ENCODE data around the gene SNAP25. TPM values are rescaled to one million over a fixed set of nuclear protein-coding genes. Genes with fewer than 3 reads are reported as not detected.

Gene SNAP25
- total RNA-seq, 1 experiment from 2014 or later, result not detected

GRCh38 chr20:10324198-10324847 is 105.7 kb downstream of the SNAP25 start:
- no peak for TF ChIP-seq EZH2 (IDR thresholded peaks at IDR 0.05; ENCODE audit: low read depth)
- TF ChIP-seq, protein P1, sequence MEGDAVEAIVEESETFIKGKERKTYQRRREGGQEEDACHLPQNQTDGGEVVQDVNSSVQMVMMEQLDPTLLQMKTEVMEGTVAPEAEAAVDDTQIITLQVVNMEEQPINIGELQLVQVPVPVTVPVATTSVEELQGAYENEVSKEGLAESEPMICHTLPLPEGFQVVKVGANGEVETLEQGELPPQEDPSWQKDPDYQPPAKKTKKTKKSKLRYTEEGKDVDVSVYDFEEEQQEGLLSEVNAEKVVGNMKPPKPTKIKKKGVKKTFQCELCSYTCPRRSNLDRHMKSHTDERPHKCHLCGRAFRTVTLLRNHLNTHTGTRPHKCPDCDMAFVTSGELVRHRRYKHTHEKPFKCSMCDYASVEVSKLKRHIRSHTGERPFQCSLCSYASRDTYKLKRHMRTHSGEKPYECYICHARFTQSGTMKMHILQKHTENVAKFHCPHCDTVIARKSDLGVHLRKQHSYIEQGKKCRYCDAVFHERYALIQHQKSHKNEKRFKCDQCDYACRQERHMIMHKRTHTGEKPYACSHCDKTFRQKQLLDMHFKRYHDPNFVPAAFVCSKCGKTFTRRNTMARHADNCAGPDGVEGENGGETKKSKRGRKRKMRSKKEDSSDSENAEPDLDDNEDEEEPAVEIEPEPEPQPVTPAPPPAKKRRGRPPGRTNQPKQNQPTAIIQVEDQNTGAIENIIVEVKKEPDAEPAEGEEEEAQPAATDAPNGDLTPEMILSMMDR (conservative IDR thresholded peaks at IDR 0.05), result no peak
- POLR2A ChIA-PET (ENCODE audit: unreplicated experiment), result no interaction called here
- BruUV-seq (replicated peaks), result no TSS peak

DNA sequence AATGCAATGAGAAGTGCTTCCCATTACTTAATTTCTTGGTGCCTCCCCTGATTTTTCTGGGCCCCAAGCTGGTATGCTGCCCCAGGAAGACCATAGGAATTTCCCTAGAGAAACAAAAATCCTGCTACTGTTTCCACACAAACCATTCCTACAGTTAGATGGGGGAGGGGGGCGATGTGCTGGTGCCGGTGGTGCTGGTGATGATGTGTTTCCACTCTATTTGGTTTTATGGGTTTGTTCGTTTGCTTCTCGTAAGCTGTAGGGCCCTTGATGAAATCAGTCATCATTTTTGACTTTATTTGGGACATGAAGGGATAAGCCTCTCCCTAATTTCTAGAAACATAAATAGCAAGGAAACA is 110.2 kb downstream of the SNAP25 start:
- no peaks in the 10 kb centered on the region; the same call in 1 of the 2 replicates for H3K9me2 ChIP-seq (ENCODE audit: insufficient read depth)
- no peaks in the 10 kb centered on the region for H3K9me3 ChIP-seq (ENCODE audit: insufficient read depth, low read depth)
- H3K4me2 ChIP-seq, result no peak overlapping the region
- ChIA-PET CTCF (no interaction called here), POLR2A (ENCODE audit: unreplicated experiment) (no interaction called here)
- no TSS peak for BruUV-seq (replicated peaks)
- no peak for TF ChIP-seq EZH2 (IDR thresholded peaks at IDR 0.05; ENCODE audit: low read depth)
- TF ChIP-seq, protein P1 (conservative IDR thresholded peaks at IDR 0.05), result no peak
- no peaks in the 10 kb centered on the region for H3F3A ChIP-seq (ENCODE audit: insufficient read depth, low read depth)
- H3K27ac ChIP-seq, result no peak overlapping the region
- H4K20me1 ChIP-seq (ENCODE audit: insufficient read depth), result no peaks in the 10 kb centered on the region
- intact Hi-C loops (cut with micrococcal nuclease; ENCODE audit: unreplicated experiment), result no loop called here
- no peaks in the 10 kb centered on the region for H3K36me3 ChIP-seq (ENCODE audit: low read depth)
- H3K79me2 ChIP-seq (ENCODE audit: low read depth), result no peaks in the 10 kb centered on the region
- no peak overlapping the region for H2AFZ ChIP-seq
- no peak overlapping the region for H3K4me3 ChIP-seq
- H3K4me1 ChIP-seq (replicated peaks; ENCODE audit: insufficient read depth), result no peaks in the 10 kb centered on the region
- no peak for DNase-seq
- H3K27me3 ChIP-seq (ENCODE audit: insufficient read depth, low read depth), result no peaks in the 10 kb centered on the region

More at GRCh38 chr20:10324198-10324847, 105.7 kb downstream of the SNAP25 start:
- Histone ChIP-seq H3K4me1 (replicated peaks; ENCODE audit: insufficient read depth) (peaks cover 25% of the 10 kb centered on the region), H4K20me1 (ENCODE audit: insufficient read depth) (no peaks in the 10 kb centered on the region), H3K9me2 (ENCODE audit: insufficient read depth) (no peaks in the 10 kb centered on the region), H3K4me2 (no peak overlapping the region), H3K27me3 (ENCODE audit: insufficient read depth, low read depth) (no peaks in the 10 kb centered on the region), H3K9me3 (ENCODE audit: insufficient read depth, low read depth) (no peaks in the 10 kb centered on the region), H3K36me3 (ENCODE audit: low read depth) (no peaks in the 10 kb centered on the region), H3K27ac (no peak overlapping the region), H3K4me3 (no peak overlapping the region), H2AFZ (no peak overlapping the region), H3F3A (ENCODE audit: insufficient read depth, low read depth) (peaks cover 11% of the 10 kb centered on the region; the same call in 1 of the 2 replicates), H3K79me2 (ENCODE audit: low read depth) (no peaks in the 10 kb centered on the region)
- DNase-seq, result no peak
- intact Hi-C loops (cut with micrococcal nuclease; ENCODE audit: unreplicated experiment), result no loop called here
- CTCF ChIA-PET, result no interaction called here

DNA sequence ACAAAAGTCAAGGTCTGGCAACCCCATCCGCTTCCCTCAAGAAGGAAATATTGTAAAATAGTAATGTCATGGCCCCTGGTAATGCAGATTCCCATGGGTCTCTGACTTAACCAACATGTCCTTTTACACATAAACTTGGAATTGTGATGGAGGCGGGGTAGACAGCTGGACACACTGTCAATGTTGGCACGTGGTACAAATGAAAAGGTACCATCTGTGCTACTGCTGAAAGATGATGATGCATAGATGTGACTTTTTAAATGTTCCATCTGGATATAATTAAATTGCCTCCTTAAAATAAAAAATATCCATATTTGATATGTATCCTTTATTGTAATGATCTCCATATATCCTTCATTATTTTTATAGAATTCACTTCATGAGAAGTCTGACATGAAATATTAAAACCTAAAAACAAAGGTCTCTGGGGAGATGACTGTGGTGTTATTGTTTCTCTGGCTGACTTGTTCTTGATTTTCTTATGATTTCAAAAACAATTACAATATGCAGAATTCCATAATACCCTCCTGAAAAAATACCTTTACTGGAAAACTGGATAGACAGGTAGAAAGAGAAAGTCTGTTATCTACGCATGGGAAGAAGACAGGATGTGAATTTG is 110.9 kb downstream of the SNAP25 start:
- H3K4me2 ChIP-seq, result no peak overlapping the region
- no peaks in the 10 kb centered on the region; the same call in 1 of the 2 replicates for H3K9me2 ChIP-seq (ENCODE audit: insufficient read depth)
- no peak overlapping the region for H3K27ac ChIP-seq
- DNase-seq, result no peak
- BruUV-seq (replicated peaks), result no TSS peak
- no peak overlapping the region for H3K4me3 ChIP-seq
- H3K4me1 ChIP-seq (replicated peaks; ENCODE audit: insufficient read depth), result no peaks in the 10 kb centered on the region
- no peaks in the 10 kb centered on the region for H4K20me1 ChIP-seq (ENCODE audit: insufficient read depth)
- H2AFZ ChIP-seq, result no peak overlapping the region
- intact Hi-C loops (cut with micrococcal nuclease; ENCODE audit: unreplicated experiment), result no loop called here
- ChIA-PET CTCF (no interaction called here), POLR2A (ENCODE audit: unreplicated experiment) (no interaction called here)
- H3K36me3 ChIP-seq (ENCODE audit: low read depth), result no peaks in the 10 kb centered on the region
- H3K79me2 ChIP-seq (ENCODE audit: low read depth), result no peaks in the 10 kb centered on the region
- H3K9me3 ChIP-seq (ENCODE audit: insufficient read depth, low read depth), result no peaks in the 10 kb centered on the region
- H3K27me3 ChIP-seq (ENCODE audit: insufficient read depth, low read depth), result no peaks in the 10 kb centered on the region
- TF ChIP-seq, protein P1 (conservative IDR thresholded peaks at IDR 0.05), result no peak
- no peak for TF ChIP-seq EZH2 (IDR thresholded peaks at IDR 0.05; ENCODE audit: low read depth)
- H3F3A ChIP-seq (ENCODE audit: insufficient read depth, low read depth), result no peaks in the 10 kb centered on the region

All from PC-9 (cell line).